GM12874 (cell line): ENCODE data around the gene FBP1.

ENCODE experiments used
- CTCF ChIP-seq: IDR thresholded peaks from 2 replicates; pipeline ENCODE4 v1.5.1; 2011; ENCODE audit warnings: low read depth, mild to moderate bottlenecking, control low read depth, low read length, moderate library complexity; ENCODE audit not compliant: insufficient read depth

Gene FBP1

GRCh38 chr9:94630833-94631232 lies 8.5 kb downstream of the FBP1 start:
- no peak for TF ChIP-seq CTCF

- no peak for TF ChIP-seq CTCF
Observed at GRCh38 chr9:94630281-94630680, 9.0 kb downstream of the FBP1 start.

DNA sequence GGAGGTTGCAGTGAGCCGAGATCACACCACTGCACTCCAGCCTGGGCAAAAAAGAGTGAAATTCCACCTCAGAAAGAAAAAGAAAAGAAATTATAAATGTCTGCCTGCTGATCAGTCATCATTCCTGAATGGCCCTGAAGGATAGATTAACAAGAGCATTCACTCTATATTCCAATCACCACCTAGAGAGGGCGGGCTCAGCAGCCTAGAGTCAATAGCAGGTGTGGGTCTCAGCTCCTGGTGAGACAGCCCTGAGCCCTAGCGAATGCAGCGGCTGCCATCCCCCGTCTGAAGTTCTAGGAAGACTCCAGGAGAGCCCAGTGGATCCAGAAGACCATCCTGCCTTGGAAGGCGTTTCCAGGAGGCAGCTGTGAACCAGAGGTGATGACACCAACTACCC lies 12.0 kb downstream of the FBP1 start:
- no peak for TF ChIP-seq CTCF

DNA sequence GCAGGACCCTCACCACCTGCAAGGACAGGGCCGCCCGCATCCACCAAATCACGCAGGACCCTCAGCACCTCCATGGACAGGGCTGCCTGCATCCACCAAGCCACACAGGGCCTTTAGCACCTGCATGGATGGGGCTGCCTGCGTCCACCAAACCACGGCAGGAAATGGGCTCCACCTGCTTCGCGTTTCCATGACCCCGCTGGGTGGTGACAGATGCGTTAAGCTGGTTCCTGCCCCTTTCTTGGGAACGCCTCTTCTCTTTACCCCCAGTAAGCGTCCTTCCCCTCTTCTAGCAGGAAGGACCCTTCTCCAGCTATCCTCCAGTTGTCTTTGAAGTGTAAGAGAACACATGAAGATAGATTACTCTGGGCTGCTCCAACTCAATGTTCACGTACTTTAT lies 13.5 kb downstream of the FBP1 start:
- TF ChIP-seq CTCF: no peak

DNA sequence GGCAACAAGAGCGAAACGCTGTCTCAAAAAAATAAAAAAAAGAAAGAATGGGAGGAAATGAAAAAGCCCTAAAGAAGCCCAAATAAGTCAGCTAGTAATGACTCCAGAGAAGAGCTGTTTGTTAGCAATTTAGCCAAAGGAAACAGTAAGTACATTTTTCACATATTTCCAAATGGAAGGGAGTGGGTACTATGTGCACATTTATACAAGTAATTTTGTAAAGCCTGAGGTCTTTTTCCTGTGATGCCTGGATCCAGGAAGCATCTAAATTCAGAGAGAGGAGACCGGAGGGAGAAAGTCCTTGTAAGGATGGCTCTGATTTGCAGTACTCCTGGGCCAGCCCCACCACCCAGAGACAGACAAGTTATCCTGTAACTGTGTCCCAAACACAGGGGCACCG lies 14.7 kb downstream of the FBP1 start:
- no peak for TF ChIP-seq CTCF

DNA sequence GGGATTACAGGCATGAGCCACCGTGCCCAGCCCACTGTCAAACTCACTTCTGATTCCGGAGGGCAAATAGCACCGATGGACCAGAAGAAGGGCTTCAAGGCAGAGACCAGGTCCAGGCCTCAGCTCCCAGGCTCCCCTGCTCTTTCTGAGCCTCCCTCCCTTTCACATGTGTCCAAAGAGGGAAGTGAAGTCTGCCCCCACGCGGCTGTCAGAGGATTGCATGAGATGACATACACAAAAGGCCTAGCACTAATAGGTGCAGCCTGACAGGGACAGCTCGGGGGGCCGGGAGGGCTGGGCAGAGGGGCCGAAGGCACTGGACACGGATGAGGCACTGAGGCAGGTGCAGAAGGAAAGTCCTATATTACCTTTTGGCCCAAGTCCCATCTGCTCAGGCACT lies 16.1 kb downstream of the FBP1 start:
- peak; percentile 75 for TF ChIP-seq CTCF

DNA sequence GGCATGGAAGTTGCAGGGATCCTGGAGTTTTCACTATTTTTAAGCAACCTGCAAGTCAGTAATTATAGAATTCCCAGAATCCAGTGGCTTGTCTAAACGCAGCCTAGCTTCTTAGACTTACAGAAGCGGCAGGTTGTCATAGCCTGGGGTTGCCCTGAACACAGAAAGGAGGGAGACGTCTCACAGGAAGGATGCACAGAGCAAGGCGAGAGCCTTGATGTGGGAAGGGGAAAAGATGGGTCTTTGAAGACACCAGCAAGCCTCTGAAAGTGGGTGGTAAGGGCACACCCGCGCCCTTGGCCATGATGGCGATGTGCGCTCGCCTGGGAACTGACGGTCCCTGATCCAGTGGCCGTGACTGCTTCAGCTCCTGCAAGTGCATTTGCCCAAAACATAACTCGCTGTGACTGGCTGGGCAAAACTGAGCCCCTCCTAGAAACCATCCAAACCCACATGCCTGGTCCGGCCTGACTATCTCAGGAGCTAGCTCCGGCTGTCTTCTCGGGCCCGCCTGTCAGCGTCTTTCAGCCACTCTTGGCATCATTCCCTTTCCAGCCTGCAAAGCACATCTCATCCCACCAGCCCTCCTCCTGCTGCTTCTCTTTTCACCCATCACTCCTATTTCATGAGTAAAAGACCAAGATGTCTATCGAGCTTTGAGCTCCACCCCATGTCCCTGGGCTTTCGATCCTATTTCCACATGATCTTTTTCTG lies 17.1 kb downstream of the FBP1 start:
- TF ChIP-seq CTCF: no peak
